T1000 (cell line): ENCODE results near the gene TMEM135.
"Not testable (repeated sequence)": the region's sequence is repeated elsewhere in the genome, so short reads cannot be mapped to it uniquely, and the experiment has no call there.

Experiments
- DNase-seq: peaks from one replicate; lab custom pipeline; 2025; ENCODE audit warnings: mixed read lengths; lab: John Stamatoyannopoulos, UW

Gene TMEM135

DNA sequence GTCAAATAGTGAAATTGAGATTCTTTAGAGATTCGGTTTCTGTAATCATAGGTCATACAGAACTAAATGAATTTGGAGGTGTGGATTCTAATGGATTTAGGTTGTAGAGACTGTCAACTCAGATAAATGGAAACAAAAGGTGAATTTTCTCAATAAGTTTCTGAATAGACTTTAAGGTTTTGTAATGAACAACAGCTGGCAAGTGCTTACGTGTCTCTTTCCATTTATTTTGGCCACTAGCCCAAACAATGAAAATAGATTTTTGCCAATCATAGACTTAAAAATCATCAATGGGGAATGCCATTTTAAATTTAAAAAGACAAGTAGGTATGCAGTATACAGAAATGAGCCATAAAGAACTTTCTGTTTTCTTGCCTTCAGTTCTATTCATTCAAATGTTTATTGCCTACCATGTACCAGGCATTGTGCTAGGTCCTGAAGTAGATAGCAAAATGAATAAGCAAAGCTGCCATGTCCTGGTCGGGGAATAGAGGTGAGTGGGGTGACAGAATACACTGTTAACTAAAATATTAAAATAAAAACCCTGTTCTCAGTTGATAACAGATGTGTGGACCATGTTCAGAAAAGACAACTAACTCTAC is 16.9 kb upstream of the TMEM135 start:
- no peak for DNase-seq

DNA sequence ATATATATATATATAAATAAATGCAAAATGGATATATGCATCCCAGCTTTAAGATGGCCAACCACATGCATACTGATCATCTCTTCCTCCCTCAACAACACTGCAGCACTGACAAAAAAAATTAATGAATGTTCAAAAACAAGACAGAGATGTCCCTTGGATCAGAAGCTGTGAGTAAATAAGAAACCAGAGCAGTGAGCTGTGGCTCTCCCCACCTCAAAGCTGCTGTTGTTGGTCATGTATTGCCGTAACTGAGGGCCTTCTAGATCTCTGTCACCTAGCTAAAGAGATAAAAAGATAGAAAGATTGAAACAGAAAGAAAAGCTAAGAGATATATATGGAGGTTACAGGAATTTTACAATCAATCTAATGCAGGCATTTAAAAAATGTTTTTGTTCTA is 15.5 kb upstream of the TMEM135 start:
- no peak for DNase-seq

DNA sequence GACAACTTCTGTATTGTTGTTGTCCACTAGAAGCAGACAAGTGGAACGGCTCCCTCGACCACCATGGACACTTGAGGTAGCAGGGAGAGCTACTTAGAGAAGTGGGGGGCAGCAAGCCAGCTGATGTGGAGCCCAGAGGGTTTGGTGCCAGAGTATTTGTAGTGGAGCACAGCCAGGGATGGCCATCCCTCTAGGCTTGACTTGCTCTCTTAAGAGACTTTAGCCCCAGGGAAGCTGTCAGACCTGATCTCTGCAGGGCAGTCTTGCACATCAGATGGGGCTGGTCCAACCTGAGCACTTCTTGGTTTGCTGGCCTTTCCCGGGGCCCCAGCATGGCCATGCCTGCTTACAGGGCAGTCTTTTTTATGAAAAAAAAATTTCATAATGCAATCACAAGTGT is 15.0 kb upstream of the TMEM135 start:
- no peak for DNase-seq

DNA sequence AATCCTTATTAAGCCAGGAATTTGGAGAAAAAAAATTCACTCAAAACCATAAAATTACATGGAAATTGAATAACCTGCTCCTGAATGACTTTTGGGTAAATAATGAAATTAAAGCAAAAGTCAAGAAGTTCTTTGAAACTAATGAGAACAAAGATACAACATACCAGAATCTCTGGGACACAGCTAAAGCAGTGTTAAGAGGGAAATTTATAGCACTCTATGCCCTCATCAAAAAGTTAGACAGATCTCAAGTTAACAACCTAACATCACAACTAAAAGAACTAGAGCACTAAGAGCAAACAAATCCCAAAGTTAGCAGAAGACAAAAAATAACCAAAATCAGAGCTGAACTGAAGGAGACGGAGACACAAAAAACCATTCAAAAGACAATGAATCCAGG is 11.3 kb upstream of the TMEM135 start:
- not testable (repeated sequence) for DNase-seq

DNA sequence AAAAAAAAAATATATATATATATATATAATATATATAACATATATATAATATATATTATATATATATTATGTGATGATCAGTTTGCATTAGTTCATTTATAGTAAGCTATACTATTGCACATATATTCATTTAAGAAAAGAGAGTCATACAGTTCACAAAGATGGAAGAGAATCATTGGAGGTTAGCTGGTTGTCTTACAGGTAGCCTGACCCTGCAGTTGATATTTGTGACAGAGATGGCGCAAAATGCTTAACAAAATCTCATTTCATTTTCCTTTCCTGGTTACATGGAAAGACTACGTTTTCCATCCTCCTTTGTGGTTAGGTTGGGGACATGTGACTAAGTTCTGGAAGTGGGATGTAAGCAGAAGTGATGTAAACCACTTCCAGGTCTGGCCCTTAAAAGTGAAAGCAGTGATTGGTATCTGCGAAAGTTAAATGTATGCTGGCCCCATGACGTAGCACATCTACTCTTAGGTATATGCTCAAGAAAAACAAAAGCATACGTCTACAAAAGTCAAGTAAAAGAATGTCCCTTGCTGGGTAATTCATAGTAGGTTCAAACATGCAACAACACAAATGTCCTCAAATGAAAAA is 7.2 kb upstream of the TMEM135 start:
- no peak for DNase-seq

DNA sequence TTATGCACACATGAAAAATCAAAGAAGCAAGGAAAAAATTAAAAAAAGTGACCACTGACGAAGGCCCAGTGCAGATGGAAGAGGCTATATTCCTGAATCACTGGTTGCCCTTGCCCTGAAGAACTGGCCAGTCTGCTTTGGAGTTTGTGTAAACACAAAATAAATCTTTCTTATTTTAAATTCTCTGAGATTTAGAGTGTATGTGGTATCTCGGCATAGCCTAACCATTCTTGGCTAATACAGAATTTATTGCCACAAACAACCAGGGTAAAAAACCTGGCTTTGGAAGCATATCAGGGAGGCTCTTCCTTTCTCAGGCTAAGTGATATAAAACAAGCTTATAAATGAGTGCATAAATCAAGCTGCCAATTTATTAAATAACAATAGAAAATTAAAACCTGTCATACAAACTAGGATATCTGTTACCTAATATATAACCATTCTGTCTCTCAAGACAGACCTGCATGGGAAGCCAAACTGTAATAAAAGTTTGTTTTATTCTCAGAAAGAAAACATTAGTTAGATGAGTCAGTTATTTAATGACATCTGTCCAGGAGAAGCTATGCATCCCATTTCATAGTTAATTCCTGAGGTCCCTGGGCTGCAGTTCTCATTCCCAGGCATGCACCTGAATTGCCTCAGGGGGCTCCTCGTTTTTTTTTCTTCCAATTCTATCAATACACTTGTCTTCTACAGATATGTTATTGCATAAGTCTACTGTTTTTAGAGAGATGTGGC is 6.1 kb upstream of the TMEM135 start:
- no peak for DNase-seq

DNA sequence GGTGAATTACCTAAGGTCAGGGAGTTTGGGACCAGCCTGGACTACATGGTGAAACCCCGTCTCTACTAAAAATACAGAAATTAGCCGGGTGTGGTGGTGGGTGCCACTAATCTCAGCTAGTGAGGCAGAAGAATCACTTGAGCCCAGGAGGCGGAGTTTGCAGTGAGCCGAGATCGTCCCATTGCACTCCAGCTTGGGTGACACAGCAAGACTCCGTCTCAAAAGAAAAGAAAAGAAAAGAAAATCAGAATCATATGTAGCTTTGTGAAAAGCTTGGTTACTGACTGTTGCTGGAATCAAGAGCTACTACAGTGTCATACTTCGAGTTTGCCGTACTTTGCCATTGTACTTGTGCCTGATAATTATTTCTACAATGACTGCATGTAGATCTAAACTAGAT is 4.2 kb upstream of the TMEM135 start:
- DNase-seq = no peak

DNA sequence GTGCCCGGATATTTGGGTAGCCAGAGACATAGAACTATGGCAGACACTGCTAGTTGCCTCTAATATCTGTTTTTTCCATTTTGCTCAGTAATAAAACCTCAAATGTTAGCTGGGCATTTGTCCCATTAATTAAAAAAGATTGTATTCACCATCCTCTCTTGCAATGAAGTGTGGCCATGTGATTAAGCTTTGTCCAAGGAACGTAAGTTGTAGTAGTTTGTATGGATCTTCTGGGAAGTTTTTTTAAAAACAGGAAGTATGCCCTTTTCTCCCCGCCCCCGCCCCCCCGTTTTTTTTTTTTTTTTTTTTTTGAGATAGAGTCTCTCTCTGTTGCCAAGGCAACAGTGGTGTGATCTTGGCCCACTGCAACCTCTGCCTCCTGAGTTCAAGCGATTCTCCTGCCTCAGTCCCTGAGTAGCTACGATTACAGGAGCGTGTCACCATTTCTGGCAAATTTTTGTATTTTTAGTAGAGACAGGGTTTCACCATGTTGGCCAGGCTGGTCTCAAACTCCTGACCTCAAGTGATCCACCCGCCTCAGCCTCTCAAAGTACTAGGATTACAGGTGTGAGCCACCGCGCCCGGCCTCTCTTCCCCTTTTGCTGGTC is 1.7 kb upstream of the TMEM135 start:
- DNase-seq = no peak

DNA sequence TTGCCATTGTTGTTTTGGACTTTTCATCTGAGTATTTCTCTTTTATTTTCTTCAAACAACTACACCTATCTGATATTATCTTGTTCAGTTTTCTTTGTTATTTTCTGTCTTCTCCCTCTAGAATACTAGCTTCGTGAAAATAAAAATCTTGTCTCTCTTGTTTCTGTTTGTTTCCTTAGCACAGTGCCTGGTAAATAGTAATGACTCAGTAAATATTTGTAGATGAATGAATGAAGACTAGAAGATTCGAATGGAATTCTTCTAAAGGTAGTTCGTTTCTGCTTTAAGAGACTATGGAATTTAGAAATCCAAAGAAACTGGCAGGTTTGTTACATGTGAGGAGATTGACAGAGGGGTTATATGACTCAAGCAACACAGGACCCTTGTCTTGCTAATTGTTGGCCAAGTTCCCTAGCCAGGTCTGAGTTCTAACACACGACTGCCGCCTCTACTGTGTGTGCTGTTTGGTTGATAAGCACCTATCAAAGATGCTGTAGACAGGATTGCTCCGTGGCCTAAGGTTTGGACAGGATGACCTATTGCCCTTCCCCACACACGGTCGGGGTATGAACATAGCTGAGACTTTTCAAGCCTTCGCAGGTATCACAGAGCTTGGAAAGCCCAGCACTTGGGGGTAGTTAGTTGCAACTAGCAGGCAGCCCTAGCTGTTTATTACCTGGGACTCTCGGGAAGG is 831 bp upstream of the TMEM135 start:
- no peak for DNase-seq

GRCh38 chr11:87038235-87038977 is 672 bp downstream of the TMEM135 start:
- no peak for DNase-seq

DNA sequence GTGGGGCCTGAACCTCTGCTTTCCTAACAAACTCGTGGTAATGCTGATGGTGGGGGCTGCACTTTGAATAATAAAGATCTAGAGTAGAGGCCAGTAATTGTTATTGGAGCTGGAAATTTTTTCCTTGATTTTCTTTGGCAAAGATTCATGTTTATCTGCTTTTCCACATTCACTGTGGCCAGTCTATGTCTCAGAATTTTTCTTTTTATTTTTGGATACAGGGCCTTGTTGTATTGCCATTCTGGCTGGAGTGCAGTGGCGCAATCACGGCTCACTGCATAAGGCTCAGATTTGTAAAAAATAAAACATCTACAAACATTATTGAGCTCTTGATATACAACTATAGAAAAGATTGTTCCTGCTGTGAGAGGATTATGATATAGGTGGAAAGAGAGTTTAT is 1.6 kb downstream of the TMEM135 start:
- no peak for DNase-seq

GRCh38 chr11:87043894-87044293 is 6.2 kb downstream of the TMEM135 start:
- no peak for DNase-seq

GRCh38 chr11:87046824-87047223 is 9.1 kb downstream of the TMEM135 start:
- no peak for DNase-seq

GRCh38 chr11:87056091-87056490 is 18.4 kb downstream of the TMEM135 start:
- DNase-seq = no peak

GRCh38 chr11:87057749-87058148 is 20.0 kb downstream of the TMEM135 start:
- no peak for DNase-seq

DNA sequence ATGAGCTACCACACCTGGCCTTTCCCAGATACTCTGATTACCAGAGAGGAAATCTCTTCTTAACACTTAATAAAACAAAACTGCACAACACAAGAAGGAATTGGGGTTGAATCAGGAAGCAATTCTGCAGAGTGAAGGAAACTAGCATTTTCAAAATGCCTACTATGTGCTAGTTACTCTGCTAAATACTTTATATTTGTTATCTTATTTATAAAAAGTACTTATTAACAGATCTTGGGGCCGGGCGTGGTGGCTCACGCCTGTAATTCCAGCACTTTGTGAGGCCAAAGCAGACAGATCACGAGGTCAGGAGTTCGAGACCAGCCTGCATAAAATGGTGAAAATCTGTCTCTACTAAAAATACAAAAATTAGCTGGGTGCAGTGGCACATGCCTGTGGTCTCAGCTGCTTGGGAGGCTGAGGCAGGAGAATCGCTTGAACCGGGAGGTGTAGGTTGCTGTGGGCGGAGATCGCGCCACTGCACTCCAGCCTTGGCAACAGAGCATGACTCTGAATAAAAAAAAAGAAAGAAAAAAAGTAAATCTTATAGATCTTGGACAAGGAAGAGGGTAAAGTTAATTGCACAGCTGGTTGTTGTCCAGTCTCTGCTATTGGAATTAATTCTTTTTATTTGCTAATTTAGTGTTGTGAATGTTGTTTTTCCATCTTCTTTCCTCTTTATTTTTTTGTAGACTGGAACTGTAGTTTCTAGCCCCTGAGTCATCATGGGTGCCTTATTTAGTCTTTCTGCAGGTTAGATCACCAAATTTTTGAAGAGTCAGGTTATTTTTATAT is 22.1 kb downstream of the TMEM135 start:
- DNase-seq = no peak

- DNase-seq = no peak
Observed at GRCh38 chr11:87061766-87062165, 24.0 kb downstream of the TMEM135 start.

DNA sequence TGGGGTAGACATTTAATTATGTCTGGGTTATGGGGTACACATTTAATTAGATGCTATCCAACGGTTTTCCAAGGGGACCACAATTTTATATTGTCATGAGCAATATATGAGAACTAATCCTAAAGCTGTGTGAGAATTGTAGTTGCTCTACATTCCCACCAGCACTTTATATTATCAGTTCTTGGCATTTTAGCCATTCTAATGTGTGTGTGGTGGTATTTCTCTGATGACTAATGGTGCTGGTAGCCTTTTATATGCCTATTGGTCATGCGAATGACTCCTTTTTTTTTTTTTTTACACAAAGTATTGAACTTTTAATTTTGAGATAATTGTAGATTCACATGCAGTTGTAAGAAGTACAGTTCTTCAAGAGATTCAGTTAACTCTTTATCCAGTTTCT is 26.2 kb downstream of the TMEM135 start:
- DNase-seq = no peak

DNA sequence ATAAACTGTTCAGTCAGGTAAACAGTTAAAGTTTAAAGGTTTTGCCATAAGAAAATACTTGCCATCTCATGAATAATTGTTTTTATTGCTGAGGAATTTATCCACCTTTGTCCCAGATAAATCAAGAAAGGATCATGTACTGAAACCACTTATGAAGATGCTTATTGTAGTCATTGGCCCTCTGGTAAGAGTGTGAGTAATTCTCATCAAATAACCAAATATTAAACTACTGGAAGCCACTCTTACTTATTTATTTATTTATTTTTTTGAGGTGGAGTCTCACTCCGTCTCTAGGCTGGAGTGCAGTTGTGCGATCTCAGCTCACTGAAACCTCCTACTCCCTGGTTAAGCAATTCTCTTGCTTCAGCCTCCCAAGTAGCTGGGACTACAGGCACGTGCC is 35.1 kb downstream of the TMEM135 start:
- no peak for DNase-seq

DNA sequence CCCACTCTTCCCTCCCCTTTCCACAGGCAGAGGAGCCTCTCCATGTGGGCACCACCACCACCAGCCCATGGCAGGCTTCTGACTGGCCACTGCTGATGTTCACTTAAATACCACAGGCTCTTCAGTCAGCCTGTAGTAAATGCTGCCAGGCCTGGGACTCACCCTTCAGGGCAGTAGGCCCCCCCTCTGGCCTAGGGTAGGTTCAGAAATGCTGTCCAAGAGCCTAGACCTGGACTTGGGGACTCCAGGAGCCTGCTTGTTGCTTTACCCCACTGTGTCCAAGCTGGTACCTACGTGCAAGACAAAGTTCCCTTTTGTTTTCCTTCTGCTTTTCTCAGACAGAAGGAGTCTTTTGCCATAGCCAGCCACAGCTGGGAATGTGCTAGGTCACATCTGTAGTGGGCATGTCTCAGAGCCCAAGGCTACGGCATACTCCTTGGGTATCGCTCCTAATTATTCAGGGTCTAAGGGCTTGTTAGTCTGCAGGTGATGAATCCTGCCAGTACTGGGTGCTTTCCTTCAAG is 38.6 kb downstream of the TMEM135 start:
- no peak for DNase-seq
